Peyer's patch (tissue), 4 donors: ENCODE measurements around the gene SV2A. TPM values are rescaled to one million over a fixed set of nuclear protein-coding genes. Genes with fewer than 3 reads are reported as not detected.
"Not testable (repeated sequence)": the region's sequence is repeated elsewhere in the genome, so short reads cannot be mapped to it uniquely, and the experiment has no call there.

ENCODE experiments used
- DNase-seq, 3 donors: peaks; one replicate each; pipeline ENCODE4 v3.0.0-alpha.2; 2017 to 2019
- H3K27ac ChIP-seq, 4 donors: fragments of 200-600 bp; sonication (generic); one replicate each; pipeline ENCODE4 v1.5.1; 2016 to 2019
- H3K27me3 ChIP-seq, 2 donors: fragments of 200-600 bp; sonication (generic); one replicate each; pipeline ENCODE4 v1.5.1; 2019
- H3K36me3 ChIP-seq, 3 donors: fragments of 200-600 bp; sonication (generic); one replicate each; pipeline ENCODE4 v1.5.1; 2016 to 2019
- H3K4me1 ChIP-seq, 4 donors: fragments of 200-600 bp; sonication (generic); one replicate each; pipeline ENCODE4 v1.5.1; 2016 to 2019
- H3K4me3 ChIP-seq, 4 donors: fragments of 200-600 bp; sonication (generic); 1 replicate in 3 of 4; 2 replicates in 1 of 4; pipeline ENCODE4 v1.5.1; 2016 to 2019; ENCODE audit warnings: mild to moderate bottlenecking in 1 of 4
- H3K9me3 ChIP-seq, 4 donors: fragments of 200-600 bp; sonication (generic); one replicate each; pipeline ENCODE4 v1.5.1; 2016 to 2019; ENCODE audit warnings: mild to moderate bottlenecking in 1 of 4
- POLR2A ChIP-seq, 2 donors: fragments of 450-650 bp; IDR thresholded peaks; one replicate each; pipeline ENCODE4 v1.5.1; 2017; ENCODE audit warnings: antibody characterized with exemption in 2 of 2, mild to moderate bottlenecking in 2 of 2, moderate library complexity in 2 of 2
- total RNA-seq, 4 donors: library from RNA; depleted of rRNA; stranded (reverse); fragments of >200 nt; gene quantifications; one replicate each; pipeline ENCODE4 v1.1.0, GENCODE V29; 2016
- TF ChIP-seq, protein P1 (sequence below), 6 experiments: fragments of 450-650 bp in 4 of 6; fragments of 200-600 bp in 2 of 6; sonication (generic) in 1 of 6; IDR thresholded peaks; one replicate each; pipeline ENCODE4 v1.5.1; 2017 to 2019; ENCODE audit warnings: antibody characterized with exemption in 6 of 6, mild to moderate bottlenecking in 3 of 6, moderate library complexity in 1 of 6

The SV2A gene
- total RNA-seq, 4 donors from 2014 or later = 0.70 to 3.3 (median 2.2) TPM

DNA sequence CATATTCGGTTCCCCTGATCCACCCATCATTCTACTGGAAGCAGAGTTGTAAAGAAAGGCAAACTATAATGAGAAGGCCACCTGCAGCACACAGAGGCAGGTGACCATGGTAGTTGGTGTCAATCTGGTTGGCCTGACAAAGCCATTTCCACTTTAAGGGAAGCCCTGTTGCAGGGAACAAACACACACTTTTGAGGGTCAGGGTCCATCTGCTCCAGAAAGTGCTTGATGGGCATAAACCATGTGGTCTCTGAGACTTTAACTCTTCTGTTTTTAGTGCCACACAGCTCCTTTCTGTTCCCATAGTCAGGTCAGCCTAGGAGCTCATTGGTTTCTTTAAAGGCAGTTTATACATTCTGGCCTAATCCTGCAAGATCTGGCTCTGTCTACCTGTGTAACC lies 35.8 kb downstream of the SV2A start:
- Histone ChIP-seq H3K4me1 (peaks cover 0 to 10% (median 0%) of the 10 kb centered on the region in 4 donors), H3K36me3 (no peaks in the 10 kb centered on the region), H3K4me3 (no peak overlapping the region), H3K9me3 (no peaks in the 10 kb centered on the region), H3K27me3 (no peaks in the 10 kb centered on the region), H3K27ac (no peak overlapping the region)
- no peak for DNase-seq
- TF ChIP-seq, protein P1, sequence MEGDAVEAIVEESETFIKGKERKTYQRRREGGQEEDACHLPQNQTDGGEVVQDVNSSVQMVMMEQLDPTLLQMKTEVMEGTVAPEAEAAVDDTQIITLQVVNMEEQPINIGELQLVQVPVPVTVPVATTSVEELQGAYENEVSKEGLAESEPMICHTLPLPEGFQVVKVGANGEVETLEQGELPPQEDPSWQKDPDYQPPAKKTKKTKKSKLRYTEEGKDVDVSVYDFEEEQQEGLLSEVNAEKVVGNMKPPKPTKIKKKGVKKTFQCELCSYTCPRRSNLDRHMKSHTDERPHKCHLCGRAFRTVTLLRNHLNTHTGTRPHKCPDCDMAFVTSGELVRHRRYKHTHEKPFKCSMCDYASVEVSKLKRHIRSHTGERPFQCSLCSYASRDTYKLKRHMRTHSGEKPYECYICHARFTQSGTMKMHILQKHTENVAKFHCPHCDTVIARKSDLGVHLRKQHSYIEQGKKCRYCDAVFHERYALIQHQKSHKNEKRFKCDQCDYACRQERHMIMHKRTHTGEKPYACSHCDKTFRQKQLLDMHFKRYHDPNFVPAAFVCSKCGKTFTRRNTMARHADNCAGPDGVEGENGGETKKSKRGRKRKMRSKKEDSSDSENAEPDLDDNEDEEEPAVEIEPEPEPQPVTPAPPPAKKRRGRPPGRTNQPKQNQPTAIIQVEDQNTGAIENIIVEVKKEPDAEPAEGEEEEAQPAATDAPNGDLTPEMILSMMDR (IDR thresholded peaks at IDR 0.05) = no peak
- no peak for TF ChIP-seq POLR2A (IDR thresholded peaks at IDR 0.05)

DNA sequence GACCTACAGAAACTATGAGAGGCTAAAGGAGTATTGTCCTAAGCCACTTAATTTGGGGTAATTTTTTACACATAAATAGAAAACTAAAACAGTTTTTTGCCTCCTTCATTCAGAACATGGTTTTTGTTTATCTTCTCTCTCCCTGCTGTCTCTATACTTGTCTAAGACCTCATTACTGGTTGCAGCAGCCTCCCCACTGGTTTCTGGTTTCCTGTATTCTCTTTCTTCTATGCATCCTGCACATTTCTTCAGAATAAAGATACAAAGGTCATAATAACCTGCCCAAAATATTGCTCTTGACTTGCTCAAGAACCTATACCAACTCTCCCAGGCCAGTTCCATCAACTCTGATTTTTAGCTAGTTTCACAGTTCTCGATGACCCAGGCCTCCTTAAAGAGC lies 38.1 kb downstream of the SV2A start:
- H3K9me3 ChIP-seq = no peaks in the 10 kb centered on the region
- H3K4me3 ChIP-seq = no peak overlapping the region
- peak in 1 of 3 donors; percentile 71 for DNase-seq
- no peaks in the 10 kb centered on the region for H3K36me3 ChIP-seq
- TF ChIP-seq, protein P1 (IDR thresholded peaks at IDR 0.05) = no peak
- TF ChIP-seq POLR2A (IDR thresholded peaks at IDR 0.05) = no peak
- peak overlapping the region; percentile 0 to 43 (median 24) for H3K27ac ChIP-seq
- peaks cover 0 to 7% (median 0%) of the 10 kb centered on the region in 4 donors for H3K4me1 ChIP-seq
- H3K27me3 ChIP-seq = no peaks in the 10 kb centered on the region

DNA sequence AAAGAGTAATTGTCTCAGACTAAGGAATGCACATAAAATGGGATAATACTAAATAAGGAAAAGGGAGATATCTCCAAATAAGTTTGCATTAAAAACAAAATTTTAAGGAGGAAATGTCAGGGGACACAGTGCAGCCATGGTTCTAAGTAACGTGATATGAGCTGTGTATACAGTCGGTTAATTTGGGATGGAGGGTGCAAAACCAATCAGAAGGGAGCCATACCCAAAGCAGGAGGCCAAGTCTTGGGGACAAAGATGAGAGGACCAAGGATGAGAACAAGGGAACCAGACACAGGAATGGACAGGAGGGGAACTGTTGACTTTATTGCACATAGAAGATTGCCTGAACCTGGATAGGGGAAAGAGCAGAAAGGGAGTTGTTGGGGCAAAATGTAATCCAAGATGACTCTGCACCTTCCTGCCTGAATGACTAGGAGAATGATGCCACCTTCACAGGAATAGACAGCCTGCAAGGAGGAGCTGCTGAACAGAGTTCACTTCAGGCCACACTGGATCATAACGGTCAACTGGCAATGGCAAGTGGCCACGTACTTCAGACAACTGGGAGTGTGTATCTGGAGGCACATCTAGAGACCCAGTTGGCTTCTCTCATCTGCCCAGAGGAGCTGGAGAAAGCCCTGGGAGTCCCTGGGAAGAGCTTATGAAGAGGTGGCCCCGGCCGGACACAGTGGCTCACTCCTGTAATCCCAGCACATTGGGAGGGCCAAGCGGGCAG lies 40.3 kb downstream of the SV2A start:
- no peak for DNase-seq
- Histone ChIP-seq H3K27ac (no peak overlapping the region), H3K27me3 (no peaks in the 10 kb centered on the region), H3K4me3 (no peak overlapping the region), H3K9me3 (no peaks in the 10 kb centered on the region), H3K4me1 (no peaks in the 10 kb centered on the region), H3K36me3 (no peaks in the 10 kb centered on the region)
- TF ChIP-seq POLR2A (IDR thresholded peaks at IDR 0.05) = no peak
- TF ChIP-seq, protein P1 (IDR thresholded peaks at IDR 0.05) = no peak

DNA sequence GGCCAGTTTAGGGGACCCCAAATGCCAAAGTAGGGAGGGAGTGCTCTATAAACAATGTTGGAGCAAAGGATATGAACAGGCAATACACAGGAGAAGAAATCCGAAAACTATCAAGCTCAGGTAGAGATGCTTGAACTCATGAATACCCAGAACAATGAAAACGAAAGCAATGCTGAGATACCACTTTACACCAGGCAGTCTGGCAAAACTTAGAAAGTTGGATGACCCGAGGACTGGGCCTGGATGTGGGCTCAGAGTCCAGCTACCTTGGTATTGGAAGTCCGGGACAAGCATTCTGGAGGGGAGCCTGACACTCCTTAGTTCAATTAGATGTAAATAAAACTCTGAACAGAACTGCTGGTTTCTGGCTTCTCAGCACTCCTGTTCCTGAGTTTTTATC lies 44.6 kb downstream of the SV2A start:
- not testable (repeated sequence) for H3K9me3 ChIP-seq, H3K4me3 ChIP-seq, H3K36me3 ChIP-seq, H3K27ac ChIP-seq, DNase-seq, H3K27me3 ChIP-seq, H3K4me1 ChIP-seq

DNA sequence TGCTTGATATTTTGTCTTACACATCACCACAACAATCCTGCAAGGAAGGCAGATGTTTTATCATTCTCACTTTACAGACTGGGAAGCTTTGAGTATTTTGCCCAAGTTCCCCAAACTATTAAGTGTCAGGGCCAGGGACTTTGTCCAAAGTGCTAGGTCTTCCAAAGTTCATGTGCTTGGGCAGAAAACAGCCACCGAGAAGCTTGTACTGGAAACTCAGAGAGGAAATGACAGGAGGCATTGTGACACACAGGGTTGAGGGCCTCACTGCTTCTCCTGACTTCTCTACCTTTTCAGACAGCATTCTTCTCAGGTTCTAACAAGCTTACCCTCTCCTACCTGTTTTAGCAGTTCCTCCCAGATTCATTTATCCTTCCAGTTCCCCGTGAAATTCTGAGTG lies 50.8 kb downstream of the SV2A start:
- not testable (repeated sequence) for H3K36me3 ChIP-seq, H3K4me3 ChIP-seq, H3K27me3 ChIP-seq, DNase-seq, H3K9me3 ChIP-seq, H3K4me1 ChIP-seq, H3K27ac ChIP-seq

DNA sequence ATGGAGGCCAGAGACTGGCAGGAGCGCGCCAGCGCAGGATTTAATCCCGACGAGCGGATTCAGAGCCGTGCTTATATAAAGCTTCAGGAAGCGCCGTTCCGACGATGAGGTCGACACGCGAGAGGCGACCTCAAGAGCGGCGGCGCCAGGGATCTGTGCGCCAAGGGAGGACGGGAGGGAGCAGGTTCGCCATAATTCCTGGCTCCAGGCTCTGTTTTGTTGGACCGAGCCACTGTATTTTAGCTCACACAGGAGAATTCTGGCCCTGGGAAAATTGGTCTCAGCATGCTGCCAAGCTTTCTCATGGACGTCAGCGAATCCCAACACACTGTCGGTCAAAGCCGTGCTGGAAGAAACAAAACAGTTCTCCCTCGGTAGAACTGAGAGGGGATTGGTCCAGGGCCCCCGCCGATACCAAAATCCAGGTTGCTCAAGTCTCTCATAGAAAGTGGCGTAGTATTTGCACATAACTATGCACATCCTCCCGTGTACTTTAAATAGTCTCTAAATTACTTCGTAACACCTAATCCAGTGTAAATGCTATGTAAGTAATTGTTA lies 56.1 kb downstream of the SV2A start:
- not testable (repeated sequence) for DNase-seq, H3K27me3 ChIP-seq, H3K27ac ChIP-seq, H3K9me3 ChIP-seq, H3K36me3 ChIP-seq, H3K4me1 ChIP-seq, H3K4me3 ChIP-seq

DNA sequence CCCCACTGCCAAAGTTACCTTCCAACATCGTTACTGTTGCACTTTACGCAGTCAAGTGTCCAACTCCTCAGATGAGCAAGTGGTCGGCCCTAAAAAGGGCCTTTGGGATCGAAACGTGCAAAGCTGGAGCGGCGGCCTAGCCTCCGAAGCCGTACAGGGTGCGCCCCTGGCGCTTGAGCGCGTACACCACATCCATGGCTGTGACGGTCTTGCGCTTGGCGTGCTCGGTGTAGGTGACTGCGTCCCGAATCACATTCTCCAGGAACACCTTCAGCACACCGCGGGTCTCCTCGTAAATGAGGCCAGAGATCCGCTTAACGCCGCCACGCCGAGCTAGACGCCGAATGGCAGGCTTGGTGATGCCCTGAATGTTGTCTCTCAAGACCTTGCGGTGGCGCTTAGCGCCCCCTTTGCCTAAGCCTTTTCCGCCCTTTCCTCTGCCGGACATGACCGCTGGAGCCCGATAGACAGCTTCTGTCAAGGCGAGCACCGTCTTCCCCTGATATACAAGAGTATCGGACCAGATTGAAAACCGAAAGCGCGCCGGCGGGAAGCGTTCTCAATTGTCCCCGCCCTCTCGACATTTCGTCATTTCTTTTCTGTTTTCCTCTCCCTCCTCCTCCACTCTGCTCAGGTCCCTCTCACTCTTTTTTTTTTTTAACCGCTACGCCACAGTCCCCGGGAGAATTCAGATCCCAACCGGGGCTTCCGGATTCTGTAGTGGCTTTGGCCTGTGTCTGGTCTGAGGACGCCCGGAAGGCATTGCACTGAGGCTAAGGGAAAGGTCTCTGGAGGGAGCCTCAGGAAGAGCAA lies 56.8 kb downstream of the SV2A start:
- H3K4me1 ChIP-seq, DNase-seq, H3K9me3 ChIP-seq, H3K36me3 ChIP-seq, H3K27me3 ChIP-seq, H3K27ac ChIP-seq, H3K4me3 ChIP-seq: not testable (repeated sequence)

DNA sequence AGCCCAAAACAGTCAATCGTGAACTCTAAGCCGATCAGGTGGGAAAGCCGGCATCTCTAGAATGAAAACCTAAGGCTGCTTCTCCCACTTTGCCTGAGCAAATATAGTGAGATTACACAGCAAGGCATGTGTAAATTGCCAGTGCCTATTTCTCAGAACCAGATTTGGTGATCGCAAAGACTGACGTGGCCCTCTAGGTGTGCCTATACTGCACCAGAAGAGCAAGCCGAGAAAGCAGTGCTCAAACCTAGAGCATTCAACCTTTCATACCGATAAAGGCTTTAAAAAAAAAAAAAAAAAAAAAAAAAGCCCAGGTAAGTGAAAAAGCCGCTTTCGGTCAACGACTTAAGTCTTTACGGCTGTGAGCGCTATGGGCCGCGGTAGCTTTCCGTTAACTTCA lies 57.4 kb downstream of the SV2A start:
- not testable (repeated sequence) for H3K9me3 ChIP-seq, H3K36me3 ChIP-seq, H3K27ac ChIP-seq, H3K27me3 ChIP-seq, DNase-seq, H3K4me1 ChIP-seq, H3K4me3 ChIP-seq
